Activated CD4-positive, alpha-beta T cell treated with anti-CD3 and anti-CD28 coated beads, Interleukin-2, Interleukin-4, amounts not matched to agents 100 ng/mL and 50 ng/mL, durations not matched to agents 16 hours and 8 hours (primary cell): Measurements from ENCODE around the gene CAMK2B.
"Not testable (repeated sequence)": the region's sequence is repeated elsewhere in the genome, so short reads cannot be mapped to it uniquely, and the experiment has no call there.

Experiments used
- DNase-seq: peaks from one replicate; pipeline ENCODE4 v3.0.0-alpha.2; 2020; ENCODE audit warnings: low spot score

Gene CAMK2B

DNA sequence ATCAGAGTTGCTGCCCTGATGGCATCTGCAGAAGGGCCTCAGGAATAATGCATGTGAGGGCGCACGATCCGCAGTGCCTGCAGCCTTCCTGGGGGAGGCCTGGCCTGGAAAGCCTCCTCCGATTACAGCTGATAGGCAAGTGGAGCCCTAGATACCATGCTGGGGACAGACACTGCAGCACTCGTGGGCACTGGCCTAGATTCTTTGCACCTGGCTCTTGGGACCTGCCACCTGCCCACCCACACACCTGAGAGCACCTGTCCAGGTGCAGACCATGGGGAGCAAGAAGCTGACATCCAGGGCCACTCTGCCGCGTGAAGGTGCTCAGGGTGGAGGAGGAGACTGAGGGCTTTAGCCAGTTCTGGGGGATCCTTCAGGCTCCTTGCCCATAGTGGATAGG, 109.9 kb downstream of the CAMK2B start:
- DNase-seq: no peak

DNA sequence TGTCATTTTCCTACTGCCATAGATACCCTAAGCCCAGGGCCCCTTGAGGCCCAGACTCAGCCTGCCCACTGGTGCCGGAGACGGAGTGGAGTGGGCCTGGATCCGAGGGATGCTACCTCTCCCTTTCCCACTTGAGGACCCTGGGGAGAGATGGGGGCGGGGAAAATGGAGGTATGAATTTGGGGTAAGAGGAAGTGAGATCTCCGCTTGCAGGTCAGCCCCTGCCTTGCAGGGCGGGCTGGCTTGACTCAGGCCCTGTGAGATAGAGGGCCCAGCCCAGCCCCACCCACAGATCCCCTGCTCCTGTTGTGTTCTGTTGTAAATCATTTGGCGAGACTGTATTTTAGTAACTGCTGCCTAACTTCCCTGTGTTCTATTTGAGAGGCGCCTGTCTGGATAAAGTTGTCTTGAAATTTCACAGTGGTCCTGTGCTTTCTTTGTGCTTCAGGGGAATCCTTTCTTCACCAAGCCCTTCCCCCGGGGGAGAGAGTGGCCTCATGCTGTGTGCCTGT, 111.5 kb downstream of the CAMK2B start:
- DNase-seq: no peak

DNA sequence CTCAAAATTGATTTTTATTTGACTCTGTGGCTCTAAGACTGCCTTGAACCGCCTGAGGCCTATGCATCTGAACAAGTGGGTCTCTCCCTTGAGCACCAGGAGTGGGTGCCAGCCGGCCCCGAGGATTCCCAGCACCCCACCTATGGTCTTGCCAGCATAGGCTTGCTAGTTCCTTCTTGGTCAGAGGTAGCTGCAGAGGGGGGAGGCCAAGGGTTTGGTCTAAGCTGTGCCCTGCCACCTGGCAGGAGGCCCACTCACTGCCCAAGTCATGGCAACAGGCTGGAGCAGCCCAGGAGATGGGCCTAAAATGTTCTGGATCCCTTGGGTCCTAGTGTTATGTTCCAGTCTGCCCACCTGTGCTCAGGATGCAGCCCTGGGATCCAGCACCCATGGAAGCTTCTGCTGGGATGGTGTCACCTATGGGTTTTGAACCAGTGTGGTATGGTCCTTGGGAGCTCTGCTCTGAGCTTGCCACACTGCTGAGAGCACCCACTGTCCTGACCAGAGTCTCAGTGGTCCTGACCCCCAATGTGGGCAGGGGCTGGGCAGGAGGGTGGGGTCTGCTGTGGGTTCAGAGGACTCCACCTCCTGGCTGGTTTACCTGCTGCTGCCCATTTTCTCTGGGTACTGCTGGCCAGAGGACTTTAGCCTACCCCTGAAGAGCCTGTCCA, 112.1 kb downstream of the CAMK2B start:
- no peak for DNase-seq

DNA sequence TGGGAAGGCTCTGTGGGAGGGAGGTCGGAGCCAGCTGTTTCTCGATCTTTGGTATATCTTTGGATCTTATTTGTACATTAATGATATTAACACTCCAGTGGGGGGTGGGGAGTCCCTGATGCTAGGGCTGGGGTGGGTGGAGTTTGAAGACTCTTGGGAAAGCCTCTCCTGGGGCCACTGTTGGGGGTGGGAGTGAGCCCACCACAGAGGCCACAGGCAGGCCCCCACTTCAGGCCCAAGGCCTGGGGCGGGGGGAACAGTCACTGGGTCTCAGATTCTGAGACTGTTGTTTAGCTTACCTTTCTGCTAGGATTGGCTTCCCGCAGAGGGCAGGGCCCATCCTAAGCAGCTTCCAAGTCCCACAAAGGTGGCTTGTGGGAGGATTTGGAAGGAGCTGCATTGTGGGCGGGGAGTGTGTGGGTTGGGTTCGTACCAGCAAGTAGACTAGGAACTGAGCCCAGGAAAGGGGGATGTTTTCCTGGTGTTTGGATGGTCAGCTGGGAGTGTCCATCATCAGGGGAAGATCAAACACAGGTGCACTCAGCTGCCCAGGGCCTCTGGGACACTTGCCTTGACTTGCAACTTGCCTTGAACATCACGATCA, 112.7 kb downstream of the CAMK2B start:
- DNase-seq: no peak

DNA sequence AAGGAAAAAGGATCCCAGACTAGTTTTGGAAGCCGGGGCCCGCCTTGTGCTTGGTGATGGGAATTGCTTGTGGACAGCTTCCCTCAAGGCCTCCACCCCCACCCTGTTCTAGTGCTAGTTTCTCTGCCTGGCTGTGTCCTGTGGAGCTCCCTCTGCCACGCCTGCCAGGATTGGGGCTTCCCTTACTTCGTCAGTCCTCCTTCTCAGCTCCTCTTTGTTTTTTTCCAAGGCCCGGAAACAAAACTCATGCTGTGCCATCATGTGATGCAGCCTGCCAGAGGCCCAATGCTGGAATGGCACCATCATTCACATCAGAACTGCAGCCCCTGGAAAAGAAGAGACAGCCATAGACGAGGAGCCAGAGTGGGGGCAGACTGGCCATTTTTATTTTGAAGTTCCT, 113.4 kb downstream of the CAMK2B start:
- DNase-seq: no peak

DNA sequence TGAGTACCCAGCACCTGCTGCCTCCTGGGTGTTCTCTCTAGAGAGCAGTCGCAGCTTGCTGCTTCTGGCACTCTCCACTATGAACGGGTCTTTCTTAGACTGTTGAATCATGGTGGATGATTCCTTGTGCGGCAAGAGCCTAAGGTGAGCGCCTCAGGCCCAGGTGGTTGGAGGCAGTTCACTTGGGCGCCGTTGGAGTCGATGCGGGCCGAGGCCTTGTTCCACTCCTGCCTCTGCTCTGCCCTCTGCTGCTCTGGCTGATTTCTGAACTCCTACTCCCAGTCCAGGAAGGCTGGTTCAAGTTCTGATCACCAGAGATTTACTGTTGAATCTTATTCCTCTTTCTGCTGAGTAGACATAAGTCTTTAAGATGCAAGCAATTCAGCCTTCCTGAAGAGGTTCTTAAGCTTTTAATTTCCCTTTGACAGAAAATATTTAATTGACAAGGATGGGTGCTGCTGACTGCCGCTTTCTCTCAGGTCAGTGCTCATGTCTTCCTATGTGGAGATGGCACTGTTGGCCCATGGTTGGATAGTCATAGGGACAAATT, 114.2 kb downstream of the CAMK2B start:
- DNase-seq: no peak

DNA sequence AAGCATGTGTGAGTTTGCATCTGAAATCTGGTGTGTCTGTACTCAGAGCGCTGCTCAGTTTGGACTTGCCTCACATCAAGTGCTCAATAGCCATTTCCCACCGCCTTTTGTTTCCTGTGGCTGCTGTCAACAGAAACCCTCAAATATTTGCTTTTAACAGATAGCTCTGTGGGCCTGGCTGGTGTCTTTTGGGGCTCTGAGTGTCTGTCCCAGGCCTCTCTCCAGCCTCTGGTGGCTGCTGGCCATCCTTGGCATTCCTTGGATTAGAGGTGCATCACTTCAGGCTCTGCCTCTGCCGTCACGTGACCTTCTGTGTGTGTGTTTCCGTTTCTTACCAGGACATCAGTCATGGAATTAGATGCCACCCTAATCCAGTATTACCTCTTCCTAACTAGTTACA, 115.3 kb downstream of the CAMK2B start:
- DNase-seq: no peak

DNA sequence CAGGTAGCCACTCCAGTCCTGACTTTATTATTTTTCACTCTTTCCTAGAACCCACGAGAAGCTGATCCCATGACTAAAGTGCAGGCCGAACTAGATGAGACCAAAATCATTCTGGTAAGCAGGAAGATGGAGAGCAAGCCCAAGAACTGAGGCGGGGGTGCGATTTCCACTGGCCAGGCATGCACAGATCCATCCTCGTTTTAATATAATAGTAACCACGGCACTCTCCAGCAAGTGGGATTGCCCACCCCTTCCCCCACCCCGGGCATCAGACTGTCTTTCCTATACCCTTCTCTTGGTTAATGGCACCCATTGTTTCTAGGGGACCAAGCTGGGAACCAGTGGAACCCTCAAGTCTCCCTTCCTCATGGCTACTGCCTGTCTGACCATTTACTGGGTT, 117.3 kb downstream of the CAMK2B start:
- no peak for DNase-seq

DNA sequence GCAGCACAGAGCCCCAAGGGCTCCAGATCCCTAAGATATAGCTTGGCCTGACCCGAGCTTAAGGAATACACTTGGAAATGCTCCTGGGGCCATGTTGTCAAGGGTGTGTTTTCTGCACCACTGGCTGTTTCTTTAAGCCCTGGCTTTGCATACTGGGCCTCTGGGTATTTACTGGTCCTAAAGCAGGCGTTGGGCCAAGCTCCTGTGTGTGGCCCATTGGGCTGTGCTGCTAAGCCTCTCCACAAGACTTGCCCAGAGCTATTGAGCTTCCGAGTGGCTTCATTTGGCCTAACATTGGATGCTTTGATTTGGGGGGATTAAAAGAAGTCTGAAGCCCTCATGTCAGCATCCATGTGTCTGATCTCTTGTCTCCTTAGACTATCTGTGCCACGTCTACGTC, 119.4 kb downstream of the CAMK2B start:
- DNase-seq: no peak

DNA sequence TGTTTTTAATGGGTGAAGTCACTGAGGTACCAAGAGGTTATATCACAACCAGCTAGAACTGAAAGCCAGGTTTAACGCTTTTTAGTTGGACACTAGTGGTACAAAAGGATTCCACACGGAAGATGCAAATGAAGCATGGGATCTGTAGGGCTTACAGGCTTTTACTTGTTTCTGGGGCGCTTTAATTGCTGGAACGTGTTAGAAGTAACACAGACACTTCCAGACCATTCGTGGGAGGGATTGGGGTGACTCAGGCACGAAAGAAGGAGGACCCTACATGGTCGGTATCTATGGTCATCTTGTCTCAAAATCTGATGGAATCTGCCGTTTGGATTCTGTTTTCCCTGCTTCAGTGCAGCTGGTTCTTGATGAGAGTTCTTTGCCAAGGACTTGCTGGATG, 123.6 kb downstream of the CAMK2B start:
- no peak for DNase-seq

DNA sequence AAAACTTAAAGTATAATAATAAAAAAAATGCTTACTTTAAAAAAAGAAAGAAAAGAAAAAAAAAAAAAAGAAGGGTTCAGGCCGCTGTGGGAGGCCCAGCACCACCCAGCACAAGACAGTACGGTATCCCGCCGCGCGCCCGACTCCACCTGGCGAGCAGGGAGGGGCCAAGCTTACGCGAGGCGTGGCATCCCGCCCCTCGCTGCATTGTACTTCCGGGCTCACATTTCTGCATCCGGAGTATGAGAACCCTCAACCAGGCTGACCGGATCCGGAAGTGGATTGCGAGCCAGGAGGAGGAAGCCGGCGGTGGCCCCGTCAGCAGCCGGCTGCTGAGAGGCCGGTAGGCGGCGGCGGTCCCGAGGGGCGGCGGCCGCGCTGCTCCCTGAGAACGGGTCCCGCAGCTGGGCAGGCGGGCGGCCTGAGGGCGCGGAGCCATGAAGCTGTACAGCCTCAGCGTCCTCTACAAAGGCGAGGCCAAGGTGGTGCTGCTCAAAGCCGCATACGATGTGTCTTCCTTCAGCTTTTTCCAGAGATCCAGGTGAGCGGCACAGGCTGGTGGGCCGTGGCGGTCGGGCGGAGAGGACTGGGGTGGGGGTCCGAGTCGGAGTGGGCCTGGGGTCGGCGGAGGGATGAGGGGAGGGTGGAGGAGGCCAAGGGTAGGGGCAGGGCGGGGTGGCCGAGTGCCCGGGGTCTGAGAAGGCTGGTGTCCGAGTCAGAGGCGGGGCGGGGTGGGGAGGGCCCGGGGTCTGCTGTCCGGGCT, 124.5 kb downstream of the CAMK2B start, which contains the start of gene YKT6:
Gene YKT6, plus strand, starts transcription at position 280 of the 763 bp plus-strand sequence. Its CDS starts 158 bp downstream, at position 438.
- peak; percentile 98 for DNase-seq

DNA sequence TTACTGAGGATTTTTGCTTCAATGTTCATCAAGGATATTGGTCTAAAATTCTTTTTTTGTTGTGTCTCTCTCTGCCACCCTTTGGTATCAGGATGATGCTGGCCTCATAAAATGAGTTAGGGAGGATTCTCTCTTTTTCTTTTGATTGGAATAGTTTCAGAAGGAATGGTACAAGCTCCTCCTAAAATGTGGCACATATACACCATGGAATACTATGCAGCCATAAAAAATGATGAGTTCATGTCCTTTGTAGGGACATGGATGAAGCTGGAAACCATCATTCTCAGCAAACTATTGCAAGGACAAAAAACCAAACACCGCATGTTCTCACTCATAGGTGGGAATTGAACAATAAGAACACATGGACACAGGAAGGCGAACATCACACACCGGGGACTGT, 125.2 kb downstream of the CAMK2B start:
- not testable (repeated sequence) for DNase-seq

DNA sequence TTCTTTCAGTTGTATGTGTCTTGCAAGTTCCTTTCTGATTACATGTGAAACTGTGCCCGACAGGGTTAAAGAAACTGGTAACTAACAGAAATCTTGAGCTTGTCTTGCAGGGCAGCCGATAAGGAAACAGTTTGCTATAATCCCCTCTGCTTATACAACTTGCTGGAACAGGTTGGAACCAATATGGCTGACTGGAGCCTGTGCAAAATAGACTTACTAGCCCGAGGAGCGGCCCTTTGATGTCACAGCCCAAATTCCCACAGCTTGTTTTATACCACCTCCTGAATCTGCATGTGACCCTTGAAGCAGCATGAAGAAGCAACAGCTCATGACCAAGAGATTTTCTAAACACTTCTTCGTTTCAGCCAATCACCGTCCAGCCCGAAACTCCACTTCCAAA, 127.9 kb downstream of the CAMK2B start:
- no peak for DNase-seq

DNA sequence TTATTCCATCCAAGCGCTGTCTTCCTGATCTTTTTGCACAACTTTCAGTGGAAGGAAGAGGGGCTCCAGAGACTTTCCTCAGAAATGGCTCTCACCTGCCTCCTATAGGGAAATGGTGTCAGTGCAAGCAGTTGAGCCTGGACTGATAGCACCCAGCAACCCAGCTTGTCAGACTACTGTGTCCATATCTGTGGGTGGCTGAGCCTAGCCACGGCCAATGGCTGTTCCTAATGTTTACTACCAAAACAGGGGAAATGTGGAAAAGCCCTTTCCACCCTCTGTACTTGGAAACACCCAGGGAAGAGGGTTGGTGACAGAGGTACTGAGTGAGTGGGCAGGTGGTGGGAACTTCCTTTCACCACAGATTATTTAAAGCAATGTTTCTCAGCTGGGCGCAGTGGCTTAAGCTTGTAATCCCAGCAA, 128.9 kb downstream of the CAMK2B start:
- DNase-seq: peak; percentile 36

DNA sequence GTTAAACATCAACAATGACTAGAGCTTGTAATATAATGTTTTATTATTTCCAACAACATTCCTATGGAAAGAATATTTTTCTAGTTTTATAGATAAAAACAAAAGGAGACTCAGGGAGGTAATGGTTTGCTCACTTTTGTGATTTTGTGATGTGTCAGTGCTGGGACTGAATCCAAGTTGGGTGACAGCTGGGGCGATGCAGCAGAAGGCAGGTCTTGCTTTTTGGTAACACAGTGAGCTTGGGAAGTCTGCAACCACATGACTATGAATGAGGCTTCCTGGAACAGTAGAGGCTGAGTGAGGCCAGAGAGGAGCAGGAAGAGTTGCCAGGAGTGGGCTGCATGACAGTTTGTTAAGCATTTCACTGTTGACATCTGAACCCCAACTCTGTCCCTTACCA, 129.5 kb downstream of the CAMK2B start:
- no peak for DNase-seq

DNA sequence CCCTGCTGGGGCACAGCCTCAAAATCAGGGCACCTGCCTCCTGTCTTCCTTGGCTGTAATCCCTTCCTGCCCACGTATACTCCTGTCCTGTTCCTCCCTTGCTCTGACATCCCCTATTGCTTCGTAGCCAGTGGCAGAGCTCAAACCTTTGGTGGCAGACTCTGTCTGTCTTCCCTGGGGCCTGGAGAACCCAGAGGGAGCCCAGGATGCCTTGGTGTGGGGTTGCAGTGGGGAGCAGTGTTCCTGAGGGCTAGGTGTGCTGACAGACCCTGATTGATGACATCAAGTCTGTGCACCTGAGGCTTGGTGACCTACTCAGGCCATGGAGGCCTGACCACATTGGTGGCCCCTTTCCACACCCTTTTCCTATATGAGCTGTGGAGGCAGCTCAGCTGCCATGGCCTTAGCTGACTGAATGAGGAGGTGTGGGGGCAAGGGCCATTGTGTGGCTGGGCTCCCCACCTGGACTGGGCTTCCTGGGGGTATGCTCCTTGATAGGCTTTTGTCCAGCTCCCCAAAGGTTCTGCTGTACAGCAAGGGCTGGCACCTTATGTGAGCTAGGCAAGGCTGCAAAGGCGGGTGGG, 130.7 kb downstream of the CAMK2B start:
- no peak for DNase-seq

DNA sequence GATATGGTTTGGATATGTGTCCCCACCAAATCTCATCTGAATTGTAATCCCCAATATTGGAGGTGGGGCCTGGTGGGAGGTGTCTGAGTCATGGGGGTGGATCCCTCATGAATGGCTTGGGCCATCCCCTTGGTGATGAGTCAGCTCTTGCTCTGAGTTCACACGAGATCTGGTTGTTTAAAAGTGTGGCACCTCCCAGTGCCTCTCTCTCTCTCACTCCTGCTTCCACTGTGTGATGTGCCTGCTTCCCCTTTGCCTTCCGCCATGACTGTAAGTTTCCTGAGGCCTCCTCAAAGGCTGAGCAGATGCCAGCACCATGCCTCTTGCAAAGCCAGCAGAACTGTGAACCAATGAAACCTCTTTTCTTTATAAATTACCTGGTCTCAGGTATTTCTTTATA, 131.3 kb downstream of the CAMK2B start:
- DNase-seq: peak; percentile 37

DNA sequence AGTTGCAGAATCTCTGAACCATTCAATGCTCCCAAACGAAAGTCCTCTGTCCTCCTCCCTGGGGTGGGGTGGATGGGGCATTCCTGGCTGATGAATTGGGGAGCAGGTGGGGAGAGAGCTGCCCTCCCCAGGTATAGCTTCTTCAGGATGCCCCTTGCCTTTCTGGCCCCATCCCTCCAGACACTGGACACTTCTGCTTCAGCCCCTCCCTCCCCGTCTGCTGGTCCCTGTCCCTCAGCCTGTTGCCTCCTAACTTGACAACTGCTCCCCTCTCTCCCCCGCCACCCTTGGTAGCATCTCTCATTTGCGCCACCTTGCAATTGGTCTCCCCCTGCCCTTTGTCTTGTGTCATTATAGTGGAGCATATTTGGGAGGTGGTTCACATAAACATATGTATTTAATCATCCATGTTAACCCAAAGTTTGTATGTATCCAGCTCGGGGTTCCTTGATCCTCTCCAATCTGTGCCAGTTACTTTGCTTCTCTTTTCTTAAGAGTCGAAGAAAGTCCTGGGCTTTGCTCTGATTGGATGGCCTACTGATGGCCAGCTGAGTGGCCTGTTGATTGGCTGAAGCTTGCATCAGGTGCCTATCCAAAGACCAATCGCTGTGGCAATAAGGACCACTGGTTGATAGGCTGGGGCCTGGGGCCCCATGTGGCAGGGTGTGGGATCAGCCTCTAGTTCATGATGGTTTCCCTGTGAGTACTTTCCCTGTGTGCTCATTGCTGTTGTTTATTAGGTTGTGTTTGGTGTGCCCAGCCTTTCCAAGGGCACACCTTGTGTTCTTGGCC, 132.2 kb downstream of the CAMK2B start:
- DNase-seq: no peak

DNA sequence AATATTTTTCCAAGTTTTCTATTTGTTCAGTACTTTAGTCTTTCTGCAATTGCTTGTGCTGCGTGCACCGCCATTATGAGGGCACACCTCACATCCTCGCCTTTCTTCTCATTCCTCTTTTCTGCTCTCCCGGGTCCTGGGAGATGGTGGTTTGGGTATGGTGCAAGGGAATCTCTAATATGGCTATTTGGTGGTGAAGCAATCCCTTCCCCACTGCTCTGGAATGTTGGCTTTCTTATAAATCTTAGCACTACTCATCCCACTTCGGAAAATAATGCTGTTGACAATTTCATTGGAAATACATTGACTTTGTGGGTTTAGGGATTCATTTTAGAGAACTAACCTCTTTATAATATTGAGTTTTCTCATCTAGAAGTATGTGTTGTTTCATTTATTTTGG, 134.2 kb downstream of the CAMK2B start:
- DNase-seq: no peak

DNA sequence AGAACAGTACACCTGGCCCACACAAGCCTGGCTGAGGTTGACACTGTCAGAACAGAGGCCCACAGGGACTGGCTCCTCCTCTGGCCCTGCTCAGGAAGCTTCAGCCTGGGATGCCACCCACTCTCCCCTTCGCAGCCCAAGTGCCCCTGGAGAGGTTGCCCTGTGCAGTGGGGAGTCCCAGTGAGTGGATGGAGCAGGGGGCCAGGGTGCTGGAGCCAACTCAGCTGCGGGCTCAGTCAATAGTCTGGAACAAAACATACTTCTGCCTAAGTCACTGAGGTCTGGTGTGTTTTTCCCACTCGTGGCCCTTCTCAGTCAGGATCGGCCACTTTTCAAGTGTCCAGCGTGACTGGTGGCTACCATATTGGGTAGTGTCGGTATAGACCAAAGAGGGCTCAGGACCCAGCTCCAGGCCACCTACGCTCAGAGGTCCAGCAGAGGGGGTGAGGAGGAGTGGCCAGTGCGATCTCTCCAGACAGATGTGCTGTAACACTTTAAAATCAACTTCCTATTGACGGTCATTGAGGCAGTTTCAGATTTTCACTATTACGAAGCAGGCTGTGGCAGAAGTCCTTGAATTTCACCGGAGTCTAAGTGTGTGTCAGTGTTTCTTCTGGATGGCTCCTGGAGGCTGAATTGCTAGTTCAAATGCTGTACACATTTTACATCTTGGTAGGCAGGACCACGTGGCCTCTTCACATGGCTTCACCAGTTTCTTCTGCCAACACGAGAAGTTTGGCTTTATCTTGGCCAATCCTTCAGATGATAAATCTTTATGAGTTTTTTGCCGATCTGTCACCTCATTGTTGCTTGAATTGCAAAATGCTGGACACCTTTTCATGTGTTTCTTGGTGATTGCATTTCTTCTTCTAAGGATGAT, 135.2 kb downstream of the CAMK2B start:
- DNase-seq: no peak
